HepG2 (cell line): Measurements from ENCODE around the gene IRS1. TPM values are rescaled to one million over a fixed set of nuclear protein-coding genes. Genes with fewer than 3 reads are reported as not detected.

ENCODE experiments used
- ASH2L ChIP-seq: fragments of 300-600, 200-600 bp; sonication (generic); IDR thresholded peaks from 2 replicates; pipeline ENCODE4 v1.7.0; 2017; ENCODE audit warnings: low read depth, mild to moderate bottlenecking, moderate library complexity, mixed read lengths, low read length; ENCODE audit not compliant: insufficient read length
- DMAP1 ChIP-seq: IDR thresholded peaks from 2 replicates; pipeline ENCODE4 v1.6.1; 2016
- JUND ChIP-seq: sonication (generic); formaldehyde crosslinking; IDR thresholded peaks from 2 replicates; pipeline ENCODE4 v1.8.0; 2022; ENCODE audit warnings: mild to moderate bottlenecking, missing genetic modification reagents
- KLF13 ChIP-seq: sonication (generic); formaldehyde crosslinking; IDR thresholded peaks from 2 replicates; pipeline ENCODE4 v1.4.0; 2020; ENCODE audit warnings: mild to moderate bottlenecking, missing genetic modification reagents
- NCOA1 ChIP-seq: sonication (generic); formaldehyde crosslinking; IDR thresholded peaks from 2 replicates; pipeline ENCODE4 v1.9.0; 2021; ENCODE audit warnings: missing genetic modification reagents
- SOX13 ChIP-seq, 3 experiments: fragments of 450-650 bp in 1 of 3; sonication (generic) in 1 of 3; formaldehyde crosslinking in 1 of 3; IDR thresholded peaks in 2 of 3; conservative IDR thresholded peaks in 1 of 3; 2 replicates each; pipeline versions ENCODE4 v1.5.0 to v1.6.1; 2016 to 2020; ENCODE audit warnings: antibody characterized with exemption in 1 of 3, mild to moderate bottlenecking in 1 of 3, missing compliant biosample characterization in 1 of 3, missing genetic modification reagents in 1 of 3, moderate library complexity in 1 of 3
- TEAD2 ChIP-seq: sonication (generic); formaldehyde crosslinking; IDR thresholded peaks from 2 replicates; pipeline ENCODE4 v1.9.0; 2021; ENCODE audit warnings: missing genetic modification reagents
- ZBED4 ChIP-seq: sonication (generic); formaldehyde crosslinking; IDR thresholded peaks from 2 replicates; pipeline ENCODE4 v1.4.0; 2020; ENCODE audit warnings: missing genetic modification reagents, borderline replicate concordance
- ZBTB10 ChIP-seq: sonication (generic); formaldehyde crosslinking; IDR thresholded peaks from 2 replicates; pipeline ENCODE4 v1.4.0; 2020; ENCODE audit warnings: missing genetic modification reagents, borderline replicate concordance
- ZFP36L1 ChIP-seq: sonication (generic); formaldehyde crosslinking; IDR thresholded peaks from 2 replicates; pipeline ENCODE4 v1.8.0; 2022; ENCODE audit warnings: mild to moderate bottlenecking, missing genetic modification reagents, moderate library complexity
- ZFP41 ChIP-seq: sonication (generic); formaldehyde crosslinking; IDR thresholded peaks from 2 replicates; pipeline ENCODE4 v1.4.0; 2020; ENCODE audit warnings: mild to moderate bottlenecking, missing genetic modification reagents, borderline replicate concordance
- ZFY ChIP-seq: sonication (generic); formaldehyde crosslinking; IDR thresholded peaks from 2 replicates; pipeline ENCODE4 v1.4.0; 2020; ENCODE audit warnings: missing genetic modification reagents
- ZKSCAN1 ChIP-seq: fragments of 150-350 bp; IDR thresholded peaks from 2 replicates; pipeline ENCODE4 v1.6.1; 2014; ENCODE audit warnings: low read length
- ZMYM2 ChIP-seq: sonication (generic); formaldehyde crosslinking; IDR thresholded peaks from 2 replicates; pipeline ENCODE4 v1.8.0; 2022; ENCODE audit warnings: mild to moderate bottlenecking, missing genetic modification reagents
- ZSCAN9 ChIP-seq: IDR thresholded peaks from 2 replicates; pipeline ENCODE4 v1.6.1; 2016; ENCODE audit warnings: borderline replicate concordance
- polyA plus RNA-seq, 8 experiments: library from polyadenylated mRNA; depleted of rRNA in 3 of 8; stranded (reverse) in 7 of 8; unstranded in 1 of 8; fragments of >200 nt; fragmentation: Illumina TruSeq in 4 of 8; extraction: Trizol in 4 of 8; gene quantifications; 2 replicates each; pipeline versions ENCODE4 v1.2.1 to v1.2.3, GENCODE V29; 2011 to 2016; ENCODE audit warnings: low read depth in 4 of 8, missing spikeins in 1 of 8, mixed read lengths in 1 of 8; ENCODE audit not compliant: insufficient read depth in 1 of 8
- total RNA-seq, 5 experiments: library from RNA; depleted of rRNA; stranded (reverse); fragments of >200 nt; fragmentation: Illumina TruSeq; extraction: Trizol; gene quantifications; 2 replicates each; pipeline ENCODE4 v1.2.3, GENCODE V29; 2016; ENCODE audit warnings: low read depth in 1 of 5
- TF ChIP-seq, protein P1 (sequence below): IDR thresholded peaks from 2 replicates; pipeline ENCODE4 v1.6.1; 2012; ENCODE audit warnings: inconsistent platforms
- TF ChIP-seq, protein P2 (sequence below): sonication (generic); formaldehyde crosslinking; IDR thresholded peaks from 2 replicates; pipeline ENCODE4 v1.5.1; 2020; ENCODE audit warnings: mild to moderate bottlenecking, missing genetic modification reagents, moderate library complexity
- TF ChIP-seq, protein P3 (sequence below): sonication (generic); formaldehyde crosslinking; IDR thresholded peaks from 2 replicates; pipeline ENCODE4 v1.9.0; 2021; ENCODE audit warnings: missing genetic modification reagents, borderline replicate concordance

The IRS1 gene
- total and polyA plus RNA-seq, 2 of the 13 experiments (the other 11 are each of a cell fraction or from before 2014, with no cell fraction given), result 8.7 to 9.0 TPM

- no peak for TF ChIP-seq ZBTB10 (CRISPR knock-in tag)
- TF ChIP-seq, protein P1, sequence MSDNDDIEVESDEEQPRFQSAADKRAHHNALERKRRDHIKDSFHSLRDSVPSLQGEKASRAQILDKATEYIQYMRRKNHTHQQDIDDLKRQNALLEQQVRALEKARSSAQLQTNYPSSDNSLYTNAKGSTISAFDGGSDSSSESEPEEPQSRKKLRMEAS, result peak; percentile 25; the same call in 1 of the 2 replicates
- TF ChIP-seq ZFY, result peak; percentile 53; the same call in 1 of the 2 replicates
- no peak for TF ChIP-seq ZKSCAN1
- TF ChIP-seq ZFP36L1 (CRISPR knock-in tag), result 0 out of 2 replicates have a peak, but pooled peaks have one; percentile 21
- TF ChIP-seq TEAD2 (CRISPR knock-in tag), result no peak
- peak; percentile 100 for TF ChIP-seq ASH2L
- peak; percentile 26; the same call in 1 of the 2 replicates for TF ChIP-seq SOX13 (IDR thresholded peaks at IDR 0.05)
- TF ChIP-seq SOX13 (CRISPR knock-in tag; conservative IDR thresholded peaks at IDR 0.05 in 1 of 2, IDR thresholded peaks at IDR 0.05 in 1 of 2), result peak in 1 of 2 experiments; percentile 91; a peak in 2 of 4 replicates
- TF ChIP-seq, protein P2, sequence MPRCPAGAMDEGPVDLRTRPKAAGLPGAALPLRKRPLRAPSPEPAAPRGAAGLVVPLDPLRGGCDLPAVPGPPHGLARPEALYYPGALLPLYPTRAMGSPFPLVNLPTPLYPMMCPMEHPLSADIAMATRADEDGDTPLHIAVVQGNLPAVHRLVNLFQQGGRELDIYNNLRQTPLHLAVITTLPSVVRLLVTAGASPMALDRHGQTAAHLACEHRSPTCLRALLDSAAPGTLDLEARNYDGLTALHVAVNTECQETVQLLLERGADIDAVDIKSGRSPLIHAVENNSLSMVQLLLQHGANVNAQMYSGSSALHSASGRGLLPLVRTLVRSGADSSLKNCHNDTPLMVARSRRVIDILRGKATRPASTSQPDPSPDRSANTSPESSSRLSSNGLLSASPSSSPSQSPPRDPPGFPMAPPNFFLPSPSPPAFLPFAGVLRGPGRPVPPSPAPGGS (CRISPR knock-in tag), result no peak
- no peak for TF ChIP-seq KLF13 (CRISPR knock-in tag)
- no peak for TF ChIP-seq JUND (CRISPR knock-in tag)
- TF ChIP-seq ZSCAN9 (CRISPR knock-in tag), result no peak
- no peak for TF ChIP-seq ZBED4
- no peak for TF ChIP-seq NCOA1 (CRISPR knock-in tag)
- TF ChIP-seq, protein P3, sequence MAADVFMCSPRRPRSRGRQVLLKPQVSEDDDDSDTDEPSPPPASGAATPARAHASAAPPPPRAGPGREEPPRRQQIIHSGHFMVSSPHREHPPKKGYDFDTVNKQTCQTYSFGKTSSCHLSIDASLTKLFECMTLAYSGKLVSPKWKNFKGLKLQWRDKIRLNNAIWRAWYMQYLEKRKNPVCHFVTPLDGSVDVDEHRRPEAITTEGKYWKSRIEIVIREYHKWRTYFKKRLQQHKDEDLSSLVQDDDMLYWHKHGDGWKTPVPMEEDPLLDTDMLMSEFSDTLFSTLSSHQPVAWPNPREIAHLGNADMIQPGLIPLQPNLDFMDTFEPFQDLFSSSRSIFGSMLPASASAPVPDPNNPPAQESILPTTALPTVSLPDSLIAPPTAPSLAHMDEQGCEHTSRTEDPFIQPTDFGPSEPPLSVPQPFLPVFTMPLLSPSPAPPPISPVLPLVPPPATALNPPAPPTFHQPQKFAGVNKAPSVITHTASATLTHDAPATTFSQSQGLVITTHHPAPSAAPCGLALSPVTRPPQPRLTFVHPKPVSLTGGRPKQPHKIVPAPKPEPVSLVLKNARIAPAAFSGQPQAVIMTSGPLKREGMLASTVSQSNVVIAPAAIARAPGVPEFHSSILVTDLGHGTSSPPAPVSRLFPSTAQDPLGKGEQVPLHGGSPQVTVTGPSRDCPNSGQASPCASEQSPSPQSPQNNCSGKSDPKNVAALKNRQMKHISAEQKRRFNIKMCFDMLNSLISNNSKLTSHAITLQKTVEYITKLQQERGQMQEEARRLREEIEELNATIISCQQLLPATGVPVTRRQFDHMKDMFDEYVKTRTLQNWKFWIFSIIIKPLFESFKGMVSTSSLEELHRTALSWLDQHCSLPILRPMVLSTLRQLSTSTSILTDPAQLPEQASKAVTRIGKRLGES, result no peak; the same call in 1 of the 2 replicates
- TF ChIP-seq ZFP41 (CRISPR knock-in tag), result no peak
- peak; percentile 22; the same call in 1 of the 2 replicates for TF ChIP-seq DMAP1 (CRISPR knock-in tag)
- TF ChIP-seq ZMYM2 (CRISPR knock-in tag), result peak; percentile 49; the same call in 1 of the 2 replicates
Observed at GRCh38 chr2:226733189-226733858, 66.3 kb downstream of the IRS1 start (continued).
